K562 (cell line): ENCODE measurements around the gene CTRB1. TPM values are rescaled to one million over a fixed set of nuclear protein-coding genes. Genes with fewer than 3 reads are reported as not detected.
"Not testable (repeated sequence)": the region's sequence is repeated elsewhere in the genome, so short reads cannot be mapped to it uniquely, and the experiment has no call there.

Source experiments
- ATAC-seq: fragments of 200-7000 bp; cut with Tn5 transposase; 3 replicates; pipeline ENCODE4 v1.9.1; 2020; ENCODE audit warnings: moderate library complexity
- BruUV-seq: library from RNA; stranded (reverse); fragments of 400-500 nt; replicated peaks from 2 replicates; lab custom pipeline; 2021; lab: Mats Ljungman, UMichigan
- CTCF ChIA-PET: fragments of 300-600 bp; formaldehyde crosslinking; extraction: SDS; loops from one replicate; lab custom pipeline; 2021; ENCODE audit warnings: low intra/inter-chr PET ratio; lab: Yijun Ruan, JAX
- POLR2A ChIA-PET: fragments of 300-600, 350-650 bp; sonication (Branson Sonifier 250); formaldehyde crosslinking; extraction: SDS; loops from one replicate; lab custom pipeline; 2021; ENCODE audit warnings: antibody characterized with exemption, inconsistent platforms; lab: Yijun Ruan, JAX
- DNase-seq, 4 experiments: peaks; one replicate each; pipeline versions ENCODE4 v3.0.0 to v3.0.0-alpha.2; 2011 to 2018; ENCODE audit warnings: low spot score in 3 of 4, mixed read lengths in 3 of 4; ENCODE audit errors: extremely low read depth in 1 of 4
- FAIRE-seq: peaks from 2 replicates; lab custom pipeline; 2011; peaks lifted over from hg19 to GRCh38; lab: Jason Lieb, UNC
- H2AFZ ChIP-seq: 2 replicates; pipeline ENCODE4 v1.6.0; 2011; ENCODE audit warnings: low read depth, low read length, control low read depth, inconsistent platforms
- H3K27ac ChIP-seq: fragments of 200-600 bp; 3 replicates; pipeline ENCODE4 v1.8.0; 2011; ENCODE audit warnings: low read depth, mild to moderate bottlenecking, control low read depth, inconsistent platforms, low read length, moderate library complexity, mixed read lengths; ENCODE audit errors: extremely low read depth
- H3K27me3 ChIP-seq, 2 experiments: fragments of 300-600 bp in 1 of 2; 2 replicates in 1 of 2; 3 replicates in 1 of 2; pipeline versions ENCODE4 v1.6.0 to v1.8.0; 2011; ENCODE audit warnings: inconsistent platforms in 2 of 2, low read length in 2 of 2, mild to moderate bottlenecking in 1 of 2, mixed read lengths in 1 of 2, moderate library complexity in 1 of 2; ENCODE audit not compliant: control insufficient read depth in 2 of 2, insufficient read depth in 2 of 2
- H3K36me3 ChIP-seq: fragments of 300-600 bp; 3 replicates; pipeline ENCODE4 v1.8.0; 2011; ENCODE audit warnings: mild to moderate bottlenecking, low read length, inconsistent platforms; ENCODE audit not compliant: control insufficient read depth, insufficient read depth
- H3K4me1 ChIP-seq, 2 experiments: fragments of 200-600 bp in 1 of 2; replicated peaks in 1 of 2; 2 replicates in 1 of 2; 3 replicates in 1 of 2; pipeline versions ENCODE4 v1.5.1 to v1.8.0; 2011; ENCODE audit warnings: inconsistent platforms in 2 of 2, low read length in 2 of 2, mild to moderate bottlenecking in 1 of 2, mixed read lengths in 1 of 2, moderate library complexity in 1 of 2; ENCODE audit not compliant: control insufficient read depth in 2 of 2, insufficient read depth in 2 of 2
- H3K4me2 ChIP-seq: 2 replicates; pipeline ENCODE4 v1.6.1; 2011; ENCODE audit warnings: low read length, control low read depth, inconsistent platforms, mixed read lengths; ENCODE audit not compliant: insufficient read depth
- H3K4me3 ChIP-seq: fragments of 200-600 bp; sonication (generic), shearing (Covaris generic); 2 replicates; pipeline ENCODE4 v1.5.1; 2016; ENCODE audit warnings: control low read depth, inconsistent platforms
- H3K79me2 ChIP-seq: fragments of 200-600 bp; 3 replicates; pipeline ENCODE4 v1.8.0; 2011; ENCODE audit warnings: low read length, inconsistent platforms; ENCODE audit not compliant: control insufficient read depth, insufficient read depth
- H3K9ac ChIP-seq, 2 experiments: 2 replicates each; pipeline versions ENCODE4 v1.6.0 to v1.6.1; 2011; ENCODE audit warnings: low read depth in 2 of 2, low read length in 2 of 2, control low read depth in 1 of 2, inconsistent platforms in 1 of 2, mild to moderate bottlenecking in 1 of 2, mixed read lengths in 1 of 2; ENCODE audit not compliant: insufficient read depth in 1 of 2
- H3K9me1 ChIP-seq: one replicate; pipeline ENCODE4 v1.6.0; 2011; ENCODE audit warnings: inconsistent platforms, mild to moderate bottlenecking, low read length, moderate library complexity; ENCODE audit not compliant: control insufficient read depth, insufficient read depth
- H3K9me3 ChIP-seq: replicated peaks from 2 replicates; pipeline ENCODE4 v1.5.1; 2011; ENCODE audit warnings: low read depth, low read length, inconsistent platforms; ENCODE audit not compliant: control insufficient read depth, insufficient read depth
- H4K20me1 ChIP-seq: replicated peaks from 2 replicates; pipeline ENCODE4 v1.6.1; 2011; ENCODE audit warnings: low read length, inconsistent platforms, mixed read lengths; ENCODE audit not compliant: control insufficient read depth, insufficient read depth
- GATAD2B ChIP-seq: fragments of 450-650 bp; IDR thresholded peaks from 2 replicates; pipeline ENCODE4 v1.6.1; 2017; ENCODE audit warnings: mild to moderate bottlenecking, borderline replicate concordance
- TAL1 ChIP-seq: fragments of 450-650 bp; IDR thresholded peaks from 2 replicates; pipeline ENCODE4 v1.6.1; 2016; ENCODE audit warnings: mild to moderate bottlenecking
- TRIM28 ChIP-seq: fragments of 450-650 bp; IDR thresholded peaks from 2 replicates; pipeline ENCODE4 v1.6.1; 2017
- WGBS: fragments of 100-300 bp; shearing (Covaris generic); methylation state at CpG from one replicate; pipeline ENCODE4 v1.1.6; 2016; ENCODE audit warnings: low coverage, mixed read lengths; ENCODE audit not compliant: insufficient coverage; ENCODE audit errors: missing lambda C conversion rate; 5-methylcytosine and 5-hydroxymethylcytosine counted together
- in situ Hi-C: fragments of 300-500 bp; cut with MboI; formaldehyde crosslinking; loops from 4 replicates; pipeline ENCODE4 v1.15.0; 2018; ENCODE audit warnings: inconsistent platforms, mixed read lengths
- intact Hi-C: fragments of 100-400 bp; cut with micrococcal nuclease; formaldehyde crosslinking; loops from 2 replicates; pipeline ENCODE4 v1.14.2; 2022
- polyA plus RNA-seq, 8 experiments: library from polyadenylated mRNA; depleted of rRNA in 4 of 8; stranded (reverse) in 5 of 8; unstranded in 3 of 8; fragments of >200 nt; fragmentation: Nextera tagmentation in 2 of 8; fragmentation: Illumina TruSeq in 1 of 8; extraction: Ambion mirVana in 2 of 8; extraction: Trizol in 1 of 8; gene quantifications; 2 replicates each; pipeline versions ENCODE4 v1.2.1 to v1.2.3, GENCODE V29; 2011 to 2014; ENCODE audit warnings: inconsistent platforms in 1 of 8, missing spikeins in 1 of 8
- total RNA-seq, 7 experiments: library from RNA; depleted of rRNA in 6 of 7; stranded (reverse); fragments of >200 nt in 6 of 7; fragmentation: Illumina TruSeq in 2 of 7; extraction: Trizol in 2 of 7; gene quantifications; 2 replicates each; pipeline versions ENCODE4 v1.2.1 to v1.2.3, GENCODE V29; 2011 to 2021; ENCODE audit warnings: low replicate concordance in 1 of 7
- TF ChIP-seq, protein P1 (sequence below): conservative IDR thresholded peaks from 2 replicates; pipeline ENCODE4 v1.6.1; 2011; ENCODE audit warnings: low read depth, mild to moderate bottlenecking, low read length; ENCODE audit not compliant: control insufficient read depth
- TF ChIP-seq, protein P2 (sequence below): IDR thresholded peaks from 2 replicates; pipeline ENCODE4 v1.6.1; 2014; ENCODE audit warnings: antibody characterized with exemption

The CTRB1 gene
- total and polyA plus RNA-seq, 9 of the 15 experiments (the other 6 are each of a cell fraction or from before 2014, with no cell fraction given): 2.3 TPM; not detected in 8

DNA sequence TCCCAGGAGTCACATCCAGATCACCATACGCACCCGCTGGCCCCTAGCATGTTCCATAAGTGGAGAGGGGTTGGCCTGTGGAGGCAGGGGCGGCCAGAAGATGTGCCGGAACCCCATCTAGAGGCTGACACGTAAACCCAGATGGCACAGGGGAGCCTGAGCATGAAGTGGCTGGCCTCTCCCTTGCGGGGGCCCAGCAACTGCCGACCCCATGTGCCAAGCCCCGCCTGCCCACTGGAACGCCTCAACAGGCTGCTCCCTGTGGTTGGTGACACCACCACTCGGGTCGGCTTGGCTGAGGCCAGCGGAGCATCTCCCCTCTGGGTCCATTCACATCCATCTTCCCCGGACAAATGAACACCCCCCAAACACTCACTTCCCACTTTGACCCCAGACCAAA, 23.2 kb downstream of the CTRB1 start:
- in situ Hi-C loops: no loop called here
- Histone ChIP-seq H3K4me2 (no peak overlapping the region), H3K9ac (no peak overlapping the region), H3K27ac (no peak overlapping the region), H3K4me1 (peaks cover 11 to 73% of the 10 kb centered on the region in 2 experiments; a peak in 4 of 5 replicates), H3K9me1 (no peaks in the 10 kb centered on the region), H2AFZ (no peak overlapping the region), H4K20me1 (peaks cover 18% of the 10 kb centered on the region; the same call in 1 of the 2 replicates), H3K79me2 (peaks cover 5% of the 10 kb centered on the region; the same call in 1 of the 3 replicates), H3K36me3 (peaks cover 21% of the 10 kb centered on the region; the same call in 2 of the 3 replicates), H3K9me3 (no peaks in the 10 kb centered on the region), H3K4me3 (no peak overlapping the region), H3K27me3 (no peaks in the 10 kb centered on the region)
- FAIRE-seq (no peak), ATAC-seq (no peak), DNase-seq (no peak)
- BruUV-seq: no TSS peak
- intact Hi-C loops: no loop called here
- ChIA-PET CTCF (no interaction called here), POLR2A (no interaction called here)
- TF ChIP-seq, protein P1, sequence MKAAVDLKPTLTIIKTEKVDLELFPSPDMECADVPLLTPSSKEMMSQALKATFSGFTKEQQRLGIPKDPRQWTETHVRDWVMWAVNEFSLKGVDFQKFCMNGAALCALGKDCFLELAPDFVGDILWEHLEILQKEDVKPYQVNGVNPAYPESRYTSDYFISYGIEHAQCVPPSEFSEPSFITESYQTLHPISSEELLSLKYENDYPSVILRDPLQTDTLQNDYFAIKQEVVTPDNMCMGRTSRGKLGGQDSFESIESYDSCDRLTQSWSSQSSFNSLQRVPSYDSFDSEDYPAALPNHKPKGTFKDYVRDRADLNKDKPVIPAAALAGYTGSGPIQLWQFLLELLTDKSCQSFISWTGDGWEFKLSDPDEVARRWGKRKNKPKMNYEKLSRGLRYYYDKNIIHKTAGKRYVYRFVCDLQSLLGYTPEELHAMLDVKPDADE: no peak
- no peak for TF ChIP-seq GATAD2B
- TF ChIP-seq, protein P2, sequence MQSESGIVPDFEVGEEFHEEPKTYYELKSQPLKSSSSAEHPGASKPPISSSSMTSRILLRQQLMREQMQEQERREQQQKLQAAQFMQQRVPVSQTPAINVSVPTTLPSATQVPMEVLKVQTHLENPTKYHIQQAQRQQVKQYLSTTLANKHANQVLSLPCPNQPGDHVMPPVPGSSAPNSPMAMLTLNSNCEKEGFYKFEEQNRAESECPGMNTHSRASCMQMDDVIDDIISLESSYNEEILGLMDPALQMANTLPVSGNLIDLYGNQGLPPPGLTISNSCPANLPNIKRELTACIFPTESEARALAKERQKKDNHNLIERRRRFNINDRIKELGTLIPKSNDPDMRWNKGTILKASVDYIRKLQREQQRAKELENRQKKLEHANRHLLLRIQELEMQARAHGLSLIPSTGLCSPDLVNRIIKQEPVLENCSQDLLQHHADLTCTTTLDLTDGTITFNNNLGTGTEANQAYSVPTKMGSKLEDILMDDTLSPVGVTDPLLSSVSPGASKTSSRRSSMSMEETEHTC: no peak
- no peak for TF ChIP-seq TRIM28
- no peak for TF ChIP-seq TAL1
- WGBS: 95% methylated on average over 13 of the region's 13 CpGs

DNA sequence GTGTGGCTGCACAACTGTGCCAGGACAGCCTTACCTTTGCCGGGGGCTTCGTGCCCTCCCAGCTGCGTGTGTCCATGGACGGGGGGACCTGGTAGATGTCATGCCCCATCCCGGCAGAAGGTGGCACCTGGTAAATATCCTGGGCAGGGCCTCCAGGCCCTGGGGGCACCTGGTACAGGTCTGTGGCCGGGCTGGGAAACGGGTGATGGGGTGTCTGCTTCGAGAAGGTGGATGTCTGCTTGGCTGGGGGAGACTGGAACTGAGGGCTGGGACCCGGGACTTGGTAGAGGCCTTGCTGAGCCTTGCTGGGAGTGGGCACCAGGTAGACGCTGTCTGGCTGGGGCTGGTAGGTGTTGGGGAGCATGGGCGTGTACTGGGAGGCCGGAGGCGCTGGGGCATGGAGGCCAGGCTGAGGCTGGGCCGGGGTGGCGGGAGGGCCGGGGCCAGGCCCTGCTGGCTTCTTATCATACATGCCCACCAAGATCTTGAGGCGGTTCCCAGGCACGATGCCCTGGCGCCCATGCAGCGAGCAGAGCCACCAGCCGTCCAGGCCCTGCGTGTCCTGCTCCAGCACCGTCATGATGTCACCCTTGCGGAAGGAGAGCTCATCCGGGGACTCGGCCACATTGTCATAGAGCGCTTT, 23.8 kb downstream of the CTRB1 start:
- H3K9me1 ChIP-seq, CTCF ChIA-PET, ATAC-seq, H3K4me3 ChIP-seq, in situ Hi-C loops, H3K27me3 ChIP-seq, DNase-seq, H3K9ac ChIP-seq, H2AFZ ChIP-seq, intact Hi-C loops, BruUV-seq, H3K9me3 ChIP-seq, H3K4me2 ChIP-seq, FAIRE-seq, H3K27ac ChIP-seq: not testable (repeated sequence)
- 87% methylated on average over 25 of the region's 27 CpGs for WGBS
- peaks cover 11% of the 10 kb centered on the region; the same call in 2 of the 3 replicates for H3K79me2 ChIP-seq
- peaks cover 21% of the 10 kb centered on the region; the same call in 2 of the 3 replicates for H3K36me3 ChIP-seq
- H4K20me1 ChIP-seq: peaks cover 21% of the 10 kb centered on the region; the same call in 1 of the 2 replicates
- POLR2A ChIA-PET: interaction anchor here (0.6 to 1.1 kb wide), 2 partner anchors 8 to 21 kb away, joined by 3 to 5 read pairs; no protein-coding TSS in a partner anchor
- H3K4me1 ChIP-seq: peaks cover 11 to 73% of the 10 kb centered on the region in 2 experiments; a peak in 4 of 5 replicates
